CD14-positive monocyte (primary cell): ENCODE results near the gene NHERF1. TPM values are rescaled to one million over a fixed set of nuclear protein-coding genes. Genes with fewer than 3 reads are reported as not detected.

Experiments
- DNase-seq, 3 donors: peaks; one replicate each; pipeline ENCODE4 v3.0.0-alpha.2; 2011 to 2022
- H2AFZ ChIP-seq: 2 replicates; pipeline ENCODE4 v1.6.0; 2012; ENCODE audit warnings: mild to moderate bottlenecking, low read depth, low read length, inconsistent platforms; ENCODE audit not compliant: insufficient read depth, poor library complexity, severe bottlenecking
- H3K27ac ChIP-seq, 2 donors: 1 replicate in 1 of 2; 2 replicates in 1 of 2; pipeline ENCODE4 v1.5.1; 2012 to 2013; ENCODE audit warnings: low read length in 2 of 2, control low read depth in 1 of 2, inconsistent platforms in 1 of 2, low read depth in 1 of 2, mild to moderate bottlenecking in 1 of 2
- H3K27me3 ChIP-seq, 2 donors: one replicate each; pipeline versions ENCODE4 v1.6.0 to v1.6.1; 2011 to 2013; ENCODE audit warnings: low read length in 2 of 2; ENCODE audit not compliant: control insufficient read depth in 2 of 2, insufficient read depth in 2 of 2
- H3K36me3 ChIP-seq, 2 donors: replicated peaks in 1 of 2; 1 replicate in 1 of 2; 2 replicates in 1 of 2; pipeline versions ENCODE4 v1.5.1 to v1.6.1; 2012 to 2013; ENCODE audit warnings: low read length in 2 of 2, control low read depth in 1 of 2, inconsistent platforms in 1 of 2, mild to moderate bottlenecking in 1 of 2; ENCODE audit not compliant: insufficient read depth in 2 of 2, control insufficient read depth in 1 of 2
- H3K4me1 ChIP-seq, 2 donors: 1 replicate in 1 of 2; 2 replicates in 1 of 2; pipeline versions ENCODE4 v1.5.1 to v1.6.1; 2012 to 2013; ENCODE audit warnings: low read length in 2 of 2, control low read depth in 1 of 2, inconsistent platforms in 1 of 2, mild to moderate bottlenecking in 1 of 2, moderate library complexity in 1 of 2; ENCODE audit not compliant: insufficient read depth in 2 of 2, control insufficient read depth in 1 of 2
- H3K4me2 ChIP-seq: replicated peaks from 2 replicates; pipeline ENCODE3; 2012; ENCODE audit warnings: low read length, moderate library complexity, mild to moderate bottlenecking; ENCODE audit not compliant: poor library complexity, severe bottlenecking; ENCODE audit errors: extremely low read depth
- H3K4me3 ChIP-seq, 3 experiments: fragments of 200-600 bp in 1 of 3; sonication (generic) in 1 of 3; replicated peaks in 1 of 3; 1 replicate in 2 of 3; 2 replicates in 1 of 3; pipeline ENCODE4 v1.5.1; 2011 to 2013; ENCODE audit warnings: low read length in 3 of 3, mild to moderate bottlenecking in 3 of 3, control low read depth in 2 of 3, low read depth in 2 of 3, inconsistent platforms in 1 of 3, moderate library complexity in 1 of 3
- H3K79me2 ChIP-seq: 2 replicates; pipeline ENCODE4 v1.6.0; 2012; ENCODE audit warnings: mild to moderate bottlenecking, control low read depth, inconsistent platforms, low read length, moderate library complexity; ENCODE audit not compliant: insufficient read depth
- H3K9ac ChIP-seq: 2 replicates; pipeline ENCODE4 v1.6.0; 2017; ENCODE audit warnings: low read length, mild to moderate bottlenecking; ENCODE audit not compliant: insufficient read depth, poor library complexity, severe bottlenecking
- H3K9me3 ChIP-seq, 2 donors: replicated peaks in 1 of 2; 1 replicate in 1 of 2; 2 replicates in 1 of 2; pipeline versions ENCODE4 v1.5.1 to v1.6.1; 2012 to 2013; ENCODE audit warnings: low read length in 2 of 2, control low read depth in 1 of 2; ENCODE audit not compliant: control insufficient read depth in 1 of 2, insufficient read depth in 1 of 2
- H4K20me1 ChIP-seq: 2 replicates; pipeline ENCODE4 v1.6.0; 2012; ENCODE audit warnings: mild to moderate bottlenecking, low read length, control low read depth, moderate library complexity; ENCODE audit not compliant: insufficient read depth
- H3K27ac Mint-ChIP-seq, 7 donors: one replicate each; pipeline ENCODE4 v1.8.0; 2020; ENCODE audit warnings: mild to moderate bottlenecking in 7 of 7, mixed read lengths in 7 of 7, moderate library complexity in 6 of 7, inconsistent platforms in 2 of 7
- H3K27me3 Mint-ChIP-seq, 3 donors: one replicate each; pipeline ENCODE4 v1.8.0; 2021 to 2022; ENCODE audit warnings: low read depth in 3 of 3, mild to moderate bottlenecking in 3 of 3, mixed read lengths in 3 of 3, moderate library complexity in 3 of 3, inconsistent platforms in 1 of 3
- H3K36me3 Mint-ChIP-seq, 2 donors: one replicate each; pipeline ENCODE4 v1.8.0; 2020; ENCODE audit warnings: mixed read lengths in 2 of 2, inconsistent platforms in 1 of 2, mild to moderate bottlenecking in 1 of 2
- H3K4me1 Mint-ChIP-seq: one replicate; pipeline ENCODE4 v1.8.0; 2020; ENCODE audit warnings: mild to moderate bottlenecking, mixed read lengths
- H3K4me3 Mint-ChIP-seq, 2 donors: one replicate each; pipeline ENCODE4 v1.8.0; 2020; ENCODE audit warnings: mild to moderate bottlenecking in 2 of 2, mixed read lengths in 2 of 2, moderate library complexity in 1 of 2
- H3K9me3 Mint-ChIP-seq, 7 donors: one replicate each; pipeline ENCODE4 v1.8.0; 2020 to 2022; ENCODE audit warnings: mixed read lengths in 7 of 7, mild to moderate bottlenecking in 6 of 7, moderate library complexity in 6 of 7, inconsistent platforms in 2 of 7
- CTCF ChIP-seq: fragments of 200-600 bp; IDR thresholded peaks from one replicate; pipeline ENCODE4 v1.8.0; 2022; ENCODE audit warnings: antibody characterized with exemption, mild to moderate bottlenecking
- WGBS: methylation state at CpG from one replicate; pipeline ENCODE4 v1.1.5; 2013; ENCODE audit warnings: missing lambda C conversion rate; ENCODE audit not compliant: insufficient coverage; 5-methylcytosine and 5-hydroxymethylcytosine counted together
- intact Hi-C, 2 donors: fragments of 100-400 bp; cut with micrococcal nuclease; formaldehyde crosslinking; loops; one replicate each; pipeline versions ENCODE4 v1.15.0 to v1.15.1; 2023
- polyA plus RNA-seq, 3 donors: library from polyadenylated mRNA; depleted of rRNA in 1 of 3; unstranded in 2 of 3; stranded (reverse) in 1 of 3; fragments of 300-500 nt in 2 of 3; fragments of >200 nt in 1 of 3; fragmentation: Illumina TruSeq in 2 of 3; gene quantifications; 1 replicate in 2 of 3; 2 replicates in 1 of 3; pipeline ENCODE4 v1.2.3, GENCODE V29; 2012 to 2021

The NHERF1 gene
- polyA plus RNA-seq, 3 donors: 79.5 to 149 (median 131) TPM

GRCh38 chr17:74777901-74778515 lies 29.6 kb downstream of the NHERF1 start:
- Mint-ChIP-seq H3K4me3 (peak overlapping the region; percentile 59 to 95), H3K4me1 (peaks cover 81% of the 10 kb centered on the region), H3K27ac (peak overlapping the region; percentile 99 to 100 (median 100)), H3K36me3 (peaks cover 53 to 54% of the 10 kb centered on the region in 2 donors), H3K27me3 (peaks cover 0 to 4% (median 2%) of the 10 kb centered on the region in 3 donors), H3K9me3 (no peaks in the 10 kb centered on the region)
- H3K36me3 ChIP-seq: peaks cover 6 to 15% of the 10 kb centered on the region in 2 donors
- peak overlapping the region; percentile 93 for H3K4me2 ChIP-seq
- peaks cover 80 to 88% of the 10 kb centered on the region in 2 donors for H3K4me1 ChIP-seq
- no peak for TF ChIP-seq CTCF
- H3K4me3 ChIP-seq: peak overlapping the region in 1 of 3 experiments; percentile 91
- peak overlapping the region; percentile 90 to 99 for H3K27ac ChIP-seq
- H3K79me2 ChIP-seq: peaks cover 67% of the 10 kb centered on the region
- H3K9me3 ChIP-seq: no peaks in the 10 kb centered on the region
- intact Hi-C loops: loop anchor here (2.0 kb wide), 1 partner anchor 29 kb away; the partner anchor contains the start of gene NHERF1 (in 2 of the 2)
- H4K20me1 ChIP-seq: peaks cover 37% of the 10 kb centered on the region
- DNase-seq: peak in 2 of 3 donors; percentile 38 to 75
- 23% methylated on average over 3 of the region's 6 CpGs for WGBS
- no peaks in the 10 kb centered on the region for H3K27me3 ChIP-seq
- no peak overlapping the region for H2AFZ ChIP-seq
- no peak overlapping the region for H3K9ac ChIP-seq

GRCh38 chr17:74778960-74779359 lies 30.5 kb downstream of the NHERF1 start:
- Mint-ChIP-seq H3K9me3 (no peaks in the 10 kb centered on the region), H3K4me1 (peaks cover 85% of the 10 kb centered on the region), H3K27ac (peak overlapping the region; percentile 99 to 100 (median 100)), H3K27me3 (peaks cover 0 to 4% (median 2%) of the 10 kb centered on the region in 3 donors), H3K4me3 (peak overlapping the region; percentile 75 to 95), H3K36me3 (peaks cover 49 to 50% of the 10 kb centered on the region in 2 donors)
- peaks cover 68% of the 10 kb centered on the region for H3K79me2 ChIP-seq
- H3K36me3 ChIP-seq: peaks cover 0 to 7% of the 10 kb centered on the region in 2 donors
- no peaks in the 10 kb centered on the region for H3K27me3 ChIP-seq
- H4K20me1 ChIP-seq: peaks cover 28% of the 10 kb centered on the region
- intact Hi-C loops: loop anchor here (2.0 kb wide), 1 partner anchor 30 kb away; the partner anchor contains the start of gene NHERF1 (in 2 of the 2)
- H3K27ac ChIP-seq: peak overlapping the region; percentile 90 to 99
- no peak overlapping the region for H2AFZ ChIP-seq
- peak in 2 of 3 donors; percentile 74 to 76 for DNase-seq
- H3K9me3 ChIP-seq: no peaks in the 10 kb centered on the region
- peak overlapping the region; percentile 93 for H3K4me2 ChIP-seq
- H3K9ac ChIP-seq: no peak overlapping the region
- peaks cover 87 to 95% of the 10 kb centered on the region in 2 donors for H3K4me1 ChIP-seq
- 0% methylated on average over 4 of the region's 5 CpGs for WGBS
- H3K4me3 ChIP-seq: peak overlapping the region in 1 of 3 experiments; percentile 91
- TF ChIP-seq CTCF: no peak
